IMR-90 (cell line): ENCODE measurements around the gene CMBL. TPM values are rescaled to one million over a fixed set of nuclear protein-coding genes. Genes with fewer than 3 reads are reported as not detected.

ENCODE experiments used
- ATAC-seq: fragments of 200-7000 bp; cut with Tn5 transposase; 2 replicates; pipeline ENCODE4 v1.9.1; 2020; ENCODE audit warnings: low read depth, mild to moderate bottlenecking, moderate library complexity
- BruUV-seq: library from RNA; stranded (reverse); fragments of 400-500 nt; replicated peaks from 2 replicates; lab custom pipeline; 2021; lab: Mats Ljungman, UMichigan
- CTCF ChIA-PET: fragments of 300-600 bp; formaldehyde crosslinking; extraction: SDS; loops from one replicate; lab custom pipeline; 2021; ENCODE audit warnings: antibody characterized with exemption; lab: Yijun Ruan, JAX
- POLR2A ChIA-PET: fragments of 300-600 bp; sonication (Branson Sonifier 250); formaldehyde crosslinking; loops from one replicate; lab custom pipeline; 2022; ENCODE audit warnings: antibody characterized with exemption; ENCODE audit not compliant: unreplicated experiment; lab: Charles Lee
- DNase-seq: peaks from one replicate; pipeline ENCODE4 v3.0.0; 2013
- H2AFZ ChIP-seq: replicated peaks from 2 replicates; pipeline ENCODE3; 2013; ENCODE audit warnings: low read length, mild to moderate bottlenecking; ENCODE audit not compliant: poor library complexity
- H2AK5ac ChIP-seq: 2 replicates; pipeline ENCODE4 v1.6.1; 2013; ENCODE audit warnings: low read depth, low read length, inconsistent platforms
- H2AK9ac ChIP-seq: replicated peaks from 2 replicates; pipeline ENCODE3; 2013; ENCODE audit warnings: mild to moderate bottlenecking, low read depth, low read length, moderate library complexity; ENCODE audit not compliant: poor library complexity
- H2BK120ac ChIP-seq: 2 replicates; pipeline ENCODE4 v1.6.1; 2013; ENCODE audit warnings: low read depth, low read length, inconsistent platforms
- H2BK15ac ChIP-seq: 3 replicates; pipeline ENCODE4 v1.6.1; 2013; ENCODE audit warnings: low read depth, low read length, inconsistent platforms
- H2BK20ac ChIP-seq: 2 replicates; pipeline ENCODE4 v1.6.1; 2013; ENCODE audit warnings: low read depth, mild to moderate bottlenecking, inconsistent platforms, low read length, moderate library complexity
- H2BK5ac ChIP-seq: 2 replicates; pipeline ENCODE4 v1.6.1; 2013; ENCODE audit warnings: mild to moderate bottlenecking, low read depth, low read length, inconsistent platforms; ENCODE audit not compliant: poor library complexity, severe bottlenecking
- H3K14ac ChIP-seq: replicated peaks from 2 replicates; pipeline ENCODE4 v1.6.1; 2013; ENCODE audit warnings: low read depth, low read length, inconsistent platforms
- H3K18ac ChIP-seq: 2 replicates; pipeline ENCODE4 v1.6.1; 2013; ENCODE audit warnings: low read depth, low read length, control low read depth
- H3K23ac ChIP-seq: 2 replicates; pipeline ENCODE4 v1.6.1; 2013; ENCODE audit warnings: low read depth, low read length, inconsistent platforms
- H3K27ac ChIP-seq: 2 replicates; pipeline ENCODE4 v1.5.1; 2013; ENCODE audit warnings: mild to moderate bottlenecking, control low read depth, low read length; ENCODE audit not compliant: insufficient read depth
- H3K27me3 ChIP-seq: 2 replicates; pipeline ENCODE4 v1.6.1; 2013; ENCODE audit warnings: low read length; ENCODE audit not compliant: control insufficient read depth, insufficient read depth
- H3K36me3 ChIP-seq: 2 replicates; pipeline ENCODE4 v1.6.1; 2013; ENCODE audit warnings: low read length, mixed read lengths; ENCODE audit not compliant: control insufficient read depth, insufficient read depth
- H3K4ac ChIP-seq: 2 replicates; pipeline ENCODE4 v1.6.1; 2013; ENCODE audit warnings: low read depth, low read length, inconsistent platforms
- H3K4me1 ChIP-seq: 2 replicates; pipeline ENCODE4 v1.6.1; 2013; ENCODE audit warnings: low read length, mixed read lengths; ENCODE audit not compliant: control insufficient read depth, insufficient read depth
- H3K4me2 ChIP-seq: 2 replicates; pipeline ENCODE4 v1.6.1; 2013; ENCODE audit warnings: low read depth, mild to moderate bottlenecking, control low read depth, low read length, moderate library complexity
- H3K4me3 ChIP-seq: 2 replicates; pipeline ENCODE4 v1.5.1; 2013; ENCODE audit warnings: low read depth, mild to moderate bottlenecking, control low read depth, low read length, moderate library complexity; ENCODE audit not compliant: insufficient read depth
- H3K56ac ChIP-seq: 2 replicates; pipeline ENCODE4 v1.6.1; 2013; ENCODE audit warnings: low read length, inconsistent platforms; ENCODE audit not compliant: insufficient read depth; ENCODE audit errors: extremely low read depth
- H3K79me1 ChIP-seq, 2 experiments: 2 replicates each; pipeline ENCODE4 v1.6.1; 2013; ENCODE audit warnings: low read length in 2 of 2, inconsistent platforms in 1 of 2, low read depth in 1 of 2
- H3K9ac ChIP-seq: 2 replicates; pipeline ENCODE4 v1.6.1; 2013; ENCODE audit warnings: low read depth, low read length, control low read depth
- H3K9me1 ChIP-seq: 2 replicates; pipeline ENCODE4 v1.6.1; 2013; ENCODE audit warnings: low read length, inconsistent platforms; ENCODE audit not compliant: insufficient read depth
- H3K9me3 ChIP-seq: 2 replicates; pipeline ENCODE4 v1.6.1; 2013; ENCODE audit warnings: low read length; ENCODE audit not compliant: control insufficient read depth, insufficient read depth
- H4K20me1 ChIP-seq: 2 replicates; pipeline ENCODE4 v1.6.1; 2013; ENCODE audit warnings: low read length, inconsistent platforms; ENCODE audit not compliant: insufficient read depth
- H4K5ac ChIP-seq: 2 replicates; pipeline ENCODE4 v1.6.1; 2013; ENCODE audit warnings: mild to moderate bottlenecking, low read depth, low read length, control low read depth
- H4K8ac ChIP-seq, 2 experiments: 2 replicates each; pipeline ENCODE4 v1.6.1; 2013; ENCODE audit warnings: low read depth in 2 of 2, low read length in 2 of 2, control low read depth in 1 of 2, inconsistent platforms in 1 of 2
- H4K91ac ChIP-seq: 2 replicates; pipeline ENCODE4 v1.6.1; 2013; ENCODE audit warnings: low read depth, low read length, inconsistent platforms; ENCODE audit not compliant: insufficient read depth
- BHLHE40 ChIP-seq: fragments of 150-350 bp; IDR thresholded peaks from 2 replicates; pipeline ENCODE4 v1.6.1; 2016; ENCODE audit warnings: mild to moderate bottlenecking, low read depth, low read length
- CEBPB ChIP-seq: IDR thresholded peaks from 2 replicates; pipeline ENCODE4 v1.6.1; 2012; ENCODE audit warnings: low read depth, low read length, improper control_type of control experiment
- CHD1 ChIP-seq: IDR thresholded peaks from 2 replicates; pipeline ENCODE4 v1.6.1; 2012; ENCODE audit warnings: low read depth, low read length, improper control_type of control experiment
- FOS ChIP-seq: fragments of 150-350 bp; IDR thresholded peaks from 2 replicates; pipeline ENCODE4 v1.6.1; 2016; ENCODE audit warnings: low read depth, low read length
- MAFK ChIP-seq: IDR thresholded peaks from 2 replicates; pipeline ENCODE4 v1.6.1; 2012; ENCODE audit warnings: low read depth, low read length, improper control_type of control experiment
- MAZ ChIP-seq: IDR thresholded peaks from 2 replicates; pipeline ENCODE4 v1.6.1; 2012; ENCODE audit warnings: low read depth, mild to moderate bottlenecking, low read length, improper control_type of control experiment, moderate library complexity, borderline replicate concordance
- MXI1 ChIP-seq: IDR thresholded peaks from 2 replicates; pipeline ENCODE4 v1.6.1; 2012; ENCODE audit warnings: low read depth, mild to moderate bottlenecking, low read length, moderate library complexity, borderline replicate concordance
- NFE2L2 ChIP-seq: fragments of 150-350 bp; IDR thresholded peaks from 2 replicates; pipeline ENCODE4 v1.6.1; 2016; ENCODE audit warnings: low read depth, mild to moderate bottlenecking, low read length
- POLR2A ChIP-seq: IDR thresholded peaks from 2 replicates; pipeline ENCODE4 v1.6.1; 2012; ENCODE audit warnings: mild to moderate bottlenecking, low read depth, low read length
- RAD21 ChIP-seq: IDR thresholded peaks from 2 replicates; pipeline ENCODE4 v1.6.1; 2012; ENCODE audit warnings: low read length, improper control_type of control experiment
- RCOR1 ChIP-seq: IDR thresholded peaks from 2 replicates; pipeline ENCODE4 v1.6.1; 2012; ENCODE audit warnings: mild to moderate bottlenecking, low read length, improper control_type of control experiment; ENCODE audit not compliant: insufficient replicate concordance
- RFX5 ChIP-seq: IDR thresholded peaks from 2 replicates; pipeline ENCODE4 v1.8.0; 2012; ENCODE audit warnings: low read depth, mild to moderate bottlenecking, low read length, moderate library complexity
- SMC3 ChIP-seq: fragments of 150-350 bp; IDR thresholded peaks from 2 replicates; pipeline ENCODE4 v1.6.1; 2016; ENCODE audit warnings: low read depth, mild to moderate bottlenecking, antibody characterized with exemption, low read length, moderate library complexity
- WGBS, 2 experiments: methylation state at CpG; one replicate each; pipeline versions ENCODE4 v1.1.5 to v1.1.7; 2013; ENCODE audit warnings: missing lambda C conversion rate in 2 of 2; ENCODE audit not compliant: insufficient read length in 1 of 2; ENCODE audit errors: extremely low coverage in 2 of 2; 5-methylcytosine and 5-hydroxymethylcytosine counted together
- dilution Hi-C: fragments of 300-500 bp; cut with HindIII; formaldehyde crosslinking; loops from one replicate; pipeline ENCODE4 v1.14.3; 2018; ENCODE audit warnings: low sequenced_read_pairs; ENCODE audit not compliant: unreplicated experiment
- in situ Hi-C: fragments of 300-500 bp; cut with MboI; formaldehyde crosslinking; loops from 3 replicates; pipeline ENCODE4 v1.14.3; 2019; ENCODE audit warnings: low sequenced_read_pairs, inconsistent platforms, mixed read lengths
- intact Hi-C: fragments of 100-400 bp; cut with micrococcal nuclease; formaldehyde crosslinking; loops from 2 replicates; pipeline ENCODE4 v1.10.0; 2022
- polyA plus RNA-seq, 3 experiments: library from polyadenylated mRNA; depleted of rRNA; stranded (reverse); fragments of >200 nt; gene quantifications; 2 replicates each; pipeline ENCODE4 v1.2.3, GENCODE V29; 2012; ENCODE audit warnings: low replicate concordance in 1 of 3
- total RNA-seq: library from RNA; depleted of rRNA; stranded (reverse); fragments of >200 nt; gene quantifications from 2 replicates; pipeline ENCODE4 v1.2.3, GENCODE V29; 2012
- TF ChIP-seq, protein P1 (sequence below): conservative IDR thresholded peaks from 2 replicates; pipeline ENCODE4 v1.5.1; 2012; ENCODE audit warnings: mild to moderate bottlenecking, low read depth, low read length, improper control_type of control experiment
- TF ChIP-seq, protein P2 (sequence below): fragments of 150-350 bp; IDR thresholded peaks from 2 replicates; pipeline ENCODE4 v1.6.1; 2017; ENCODE audit warnings: mild to moderate bottlenecking, antibody characterized with exemption, low read length, low read depth
- TF ChIP-seq, protein P3 (sequence below): fragments of 150-350 bp; IDR thresholded peaks from 2 replicates; pipeline ENCODE4 v1.6.1; 2016; ENCODE audit warnings: low read depth, mild to moderate bottlenecking, low read length, moderate library complexity, borderline replicate concordance

Gene CMBL
- total and polyA plus RNA-seq, 2 of the 4 experiments (the other 2 are of a cell fraction) = 5.0 to 26.3 TPM

GRCh38 chr5:10329446-10329819 is 21.7 kb upstream of the CMBL start:
- Histone ChIP-seq H2BK5ac (no peak overlapping the region), H3K9me1 (peaks cover 14% of the 10 kb centered on the region), H4K5ac (peak overlapping the region; percentile 47; the same call in 1 of the 2 replicates), H2AK9ac (no peak overlapping the region), H3K56ac (no peak overlapping the region), H3K36me3 (no peaks in the 10 kb centered on the region), H3K9me3 (no peaks in the 10 kb centered on the region), H3K4me3 (no peak overlapping the region), H3K23ac (no peak overlapping the region; the same call in 1 of the 2 replicates), H3K79me1 (no peaks in the 10 kb centered on the region), H4K8ac (0 out of 4 replicates have a peak overlapping the region, but pooled peaks of 1 of the 2 experiments have one; percentile 2), H4K91ac (no peak overlapping the region), H3K27me3 (peaks cover 5% of the 10 kb centered on the region; the same call in 1 of the 2 replicates), H2AFZ (no peak overlapping the region), H2BK20ac (peak overlapping the region; percentile 1; the same call in 1 of the 2 replicates), H3K4me2 (peak overlapping the region; percentile 70), H3K9ac (no peak overlapping the region), H2BK120ac (no peak overlapping the region; the same call in 1 of the 2 replicates), H3K4ac (no peak overlapping the region), H2AK5ac (no peak overlapping the region), H3K14ac (0 out of 2 replicates have a peak overlapping the region, but pooled peaks have one; percentile 5), H2BK15ac (peak overlapping the region; percentile 32; the same call in 1 of the 3 replicates), H3K18ac (peak overlapping the region; percentile 85; the same call in 1 of the 2 replicates), H4K20me1 (no peaks in the 10 kb centered on the region), H3K27ac (peak overlapping the region; percentile 89; the same call in 1 of the 2 replicates), H3K4me1 (peaks cover 23% of the 10 kb centered on the region)
- TF ChIP-seq MAFK (no peak), CEBPB (no peak), RAD21 (no peak), BHLHE40 (no peak), MXI1 (no peak), RCOR1 (no peak), SMC3 (no peak), POLR2A (no peak), RFX5 (no peak), FOS (no peak), MAZ (no peak), CHD1 (no peak), NFE2L2 (no peak)
- TF ChIP-seq, protein P1, sequence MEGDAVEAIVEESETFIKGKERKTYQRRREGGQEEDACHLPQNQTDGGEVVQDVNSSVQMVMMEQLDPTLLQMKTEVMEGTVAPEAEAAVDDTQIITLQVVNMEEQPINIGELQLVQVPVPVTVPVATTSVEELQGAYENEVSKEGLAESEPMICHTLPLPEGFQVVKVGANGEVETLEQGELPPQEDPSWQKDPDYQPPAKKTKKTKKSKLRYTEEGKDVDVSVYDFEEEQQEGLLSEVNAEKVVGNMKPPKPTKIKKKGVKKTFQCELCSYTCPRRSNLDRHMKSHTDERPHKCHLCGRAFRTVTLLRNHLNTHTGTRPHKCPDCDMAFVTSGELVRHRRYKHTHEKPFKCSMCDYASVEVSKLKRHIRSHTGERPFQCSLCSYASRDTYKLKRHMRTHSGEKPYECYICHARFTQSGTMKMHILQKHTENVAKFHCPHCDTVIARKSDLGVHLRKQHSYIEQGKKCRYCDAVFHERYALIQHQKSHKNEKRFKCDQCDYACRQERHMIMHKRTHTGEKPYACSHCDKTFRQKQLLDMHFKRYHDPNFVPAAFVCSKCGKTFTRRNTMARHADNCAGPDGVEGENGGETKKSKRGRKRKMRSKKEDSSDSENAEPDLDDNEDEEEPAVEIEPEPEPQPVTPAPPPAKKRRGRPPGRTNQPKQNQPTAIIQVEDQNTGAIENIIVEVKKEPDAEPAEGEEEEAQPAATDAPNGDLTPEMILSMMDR = no peak
- TF ChIP-seq, protein P2, sequence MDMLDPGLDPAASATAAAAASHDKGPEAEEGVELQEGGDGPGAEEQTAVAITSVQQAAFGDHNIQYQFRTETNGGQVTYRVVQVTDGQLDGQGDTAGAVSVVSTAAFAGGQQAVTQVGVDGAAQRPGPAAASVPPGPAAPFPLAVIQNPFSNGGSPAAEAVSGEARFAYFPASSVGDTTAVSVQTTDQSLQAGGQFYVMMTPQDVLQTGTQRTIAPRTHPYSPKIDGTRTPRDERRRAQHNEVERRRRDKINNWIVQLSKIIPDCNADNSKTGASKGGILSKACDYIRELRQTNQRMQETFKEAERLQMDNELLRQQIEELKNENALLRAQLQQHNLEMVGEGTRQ = no peak
- TF ChIP-seq, protein P3, sequence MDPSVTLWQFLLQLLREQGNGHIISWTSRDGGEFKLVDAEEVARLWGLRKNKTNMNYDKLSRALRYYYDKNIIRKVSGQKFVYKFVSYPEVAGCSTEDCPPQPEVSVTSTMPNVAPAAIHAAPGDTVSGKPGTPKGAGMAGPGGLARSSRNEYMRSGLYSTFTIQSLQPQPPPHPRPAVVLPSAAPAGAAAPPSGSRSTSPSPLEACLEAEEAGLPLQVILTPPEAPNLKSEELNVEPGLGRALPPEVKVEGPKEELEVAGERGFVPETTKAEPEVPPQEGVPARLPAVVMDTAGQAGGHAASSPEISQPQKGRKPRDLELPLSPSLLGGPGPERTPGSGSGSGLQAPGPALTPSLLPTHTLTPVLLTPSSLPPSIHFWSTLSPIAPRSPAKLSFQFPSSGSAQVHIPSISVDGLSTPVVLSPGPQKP = no peak
- intact Hi-C loops = no loop called here
- in situ Hi-C loops = no loop called here
- CTCF ChIA-PET = interaction anchor here (0.7 to 1.6 kb wide), 2 partner anchors 19 to 45 kb away, joined by 3 to 4 read pairs; no protein-coding TSS in a partner anchor
- peak; percentile 30 for ATAC-seq
- WGBS, 2 experiments = no CpG with 5 or more reads among the region's 2 CpGs
- dilution Hi-C loops = no loop called here
- DNase-seq = no peak
- no TSS peak for BruUV-seq
- POLR2A ChIA-PET = no interaction called here
